AG04450 (cell line): ENCODE results near the gene POMT1. TPM values are rescaled to one million over a fixed set of nuclear protein-coding genes. Genes with fewer than 3 reads are reported as not detected.

Source experiments
- CTCF ChIA-PET: fragments of 300-600, 350-600 bp; formaldehyde crosslinking; extraction: SDS; loops from one replicate; lab custom pipeline; 2022; ENCODE audit warnings: antibody characterized with exemption, inconsistent platforms; lab: Charles Lee
- POLR2A ChIA-PET: fragments of 350-600 bp; formaldehyde crosslinking; extraction: SDS; loops from one replicate; lab custom pipeline; 2021; ENCODE audit warnings: antibody characterized with exemption, inconsistent platforms; lab: Yijun Ruan, JAX
- DNase-seq: peaks from one replicate; pipeline ENCODE4 v3.0.0-alpha.2; 2011; ENCODE audit warnings: low read depth, low spot score
- H3K27ac ChIP-seq: one replicate; pipeline ENCODE4 v1.5.1; 2012; ENCODE audit warnings: low read depth, low read length, control low read depth
- H3K27me3 ChIP-seq: one replicate; pipeline ENCODE4 v1.6.0; 2012; ENCODE audit warnings: low read length; ENCODE audit not compliant: control insufficient read depth, insufficient read depth
- H3K4me3 ChIP-seq: 2 replicates; pipeline ENCODE4 v1.5.1; 2011; ENCODE audit warnings: mild to moderate bottlenecking, low read depth, low read length, control low read depth
- H3K9me3 ChIP-seq: 2 replicates; pipeline ENCODE4 v1.5.1; 2012; ENCODE audit warnings: low read length; ENCODE audit not compliant: control insufficient read depth, insufficient read depth
- CTCF ChIP-seq: IDR thresholded peaks from 2 replicates; pipeline ENCODE4 v1.5.1; 2011; ENCODE audit warnings: low read depth, low read length, control low read depth, inconsistent platforms
- polyA plus RNA-seq: library from polyadenylated mRNA; depleted of rRNA; stranded (reverse); fragments of >200 nt; gene quantifications from 2 replicates; pipeline ENCODE4 v1.2.3, GENCODE V29; 2011

Gene POMT1
- polyA plus RNA-seq, 1 experiment, result 23.8 TPM

GRCh38 chr9:131487621-131488031 is 15.1 kb upstream of the POMT1 start:
- Histone ChIP-seq H3K9me3 (no peaks in the 10 kb centered on the region), H3K4me3 (no peak overlapping the region), H3K27ac (no peak overlapping the region), H3K27me3 (no peaks in the 10 kb centered on the region)
- POLR2A ChIA-PET, result no interaction called here
- no peak for DNase-seq
- CTCF ChIA-PET, result no interaction called here
- TF ChIP-seq CTCF, result no peak

GRCh38 chr9:131490514-131490913 is 12.2 kb upstream of the POMT1 start:
- ChIA-PET POLR2A (no interaction called here), CTCF (interaction anchor here (0.8 to 1.1 kb wide), 2 partner anchors 11 to 141 kb away, joined by 3 read pairs; no protein-coding TSS in a partner anchor)

GRCh38 chr9:131491001-131491710 is 11.6 kb upstream of the POMT1 start:
- no peak overlapping the region for H3K27ac ChIP-seq
- POLR2A ChIA-PET, result no interaction called here
- DNase-seq, result no peak
- H3K27me3 ChIP-seq, result no peaks in the 10 kb centered on the region
- H3K9me3 ChIP-seq, result no peaks in the 10 kb centered on the region; the same call in 1 of the 2 replicates
- TF ChIP-seq CTCF, result no peak
- H3K4me3 ChIP-seq, result no peak overlapping the region
- CTCF ChIA-PET, result interaction anchor here (0.8 kb wide), 1 partner anchor 12 kb away, joined by 3 read pairs; no protein-coding TSS in a partner anchor

More at GRCh38 chr9:131490514-131490913, 12.2 kb upstream of the POMT1 start:
- no peaks in the 10 kb centered on the region; the same call in 1 of the 2 replicates for H3K9me3 ChIP-seq
- no peak overlapping the region for H3K4me3 ChIP-seq
- H3K27me3 ChIP-seq, result no peaks in the 10 kb centered on the region
- DNase-seq, result no peak
- no peak overlapping the region for H3K27ac ChIP-seq
- no peak for TF ChIP-seq CTCF

GRCh38 chr9:131492070-131492469 is 10.6 kb upstream of the POMT1 start:
- POLR2A ChIA-PET, result no interaction called here
- H3K4me3 ChIP-seq, result no peak overlapping the region
- DNase-seq, result no peak
- no peak for TF ChIP-seq CTCF
- no peaks in the 10 kb centered on the region; the same call in 1 of the 2 replicates for H3K9me3 ChIP-seq
- H3K27ac ChIP-seq, result no peak overlapping the region
- CTCF ChIA-PET, result no interaction called here
- H3K27me3 ChIP-seq, result no peaks in the 10 kb centered on the region

- Histone ChIP-seq H3K27ac (no peak overlapping the region), H3K4me3 (no peak overlapping the region), H3K9me3 (no peaks in the 10 kb centered on the region; the same call in 1 of the 2 replicates), H3K27me3 (no peaks in the 10 kb centered on the region)
- ChIA-PET POLR2A (no interaction called here), CTCF (no interaction called here)
- no peak for TF ChIP-seq CTCF
- DNase-seq, result no peak
Observed at GRCh38 chr9:131494296-131494870, 8.3 kb upstream of the POMT1 start.
